Fibroblast of the aortic adventitia (primary cell): Measurements from ENCODE around the gene PAX5. TPM values are rescaled to one million over a fixed set of nuclear protein-coding genes. Genes with fewer than 3 reads are reported as not detected.

Experiments used
- DNase-seq: peaks from one replicate; pipeline ENCODE4 v3.0.0-alpha.2; 2010; ENCODE audit warnings: low read depth
- H3K4me3 ChIP-seq: 2 replicates; pipeline ENCODE4 v1.5.1; 2011; ENCODE audit warnings: low read depth, mild to moderate bottlenecking, control low read depth, low read length, moderate library complexity
- CTCF ChIP-seq: IDR thresholded peaks from 2 replicates; pipeline ENCODE4 v1.5.1; 2011; ENCODE audit warnings: mild to moderate bottlenecking, low read length, control low read depth, inconsistent platforms; ENCODE audit not compliant: insufficient read depth
- total RNA-seq: library from RNA; depleted of rRNA; stranded (reverse); fragments of >200 nt; gene quantifications from 2 replicates; pipeline ENCODE4 v1.2.3, GENCODE V29; 2012; ENCODE audit warnings: low replicate concordance

Gene PAX5
- total RNA-seq, 1 donor, result not detected

GRCh38 chr9:36831381-36832161 is 202.5 kb downstream of the PAX5 start:
- TF ChIP-seq CTCF, result no peak
- H3K4me3 ChIP-seq, result no peak overlapping the region
- DNase-seq, result no peak

- TF ChIP-seq CTCF, result no peak
- DNase-seq, result no peak
- no peak overlapping the region for H3K4me3 ChIP-seq
Observed at GRCh38 chr9:36828611-36829013, 205.5 kb downstream of the PAX5 start.

GRCh38 chr9:36827593-36827992 is 206.5 kb downstream of the PAX5 start:
- DNase-seq, result no peak
- no peak for TF ChIP-seq CTCF
- H3K4me3 ChIP-seq, result no peak overlapping the region

- no peak for DNase-seq
- TF ChIP-seq CTCF, result no peak
- no peak overlapping the region for H3K4me3 ChIP-seq
Observed at GRCh38 chr9:36826581-36826980, 207.5 kb downstream of the PAX5 start.

GRCh38 chr9:36825179-36825578 is 208.9 kb downstream of the PAX5 start:
- TF ChIP-seq CTCF, result no peak
- H3K4me3 ChIP-seq, result no peak overlapping the region
- no peak for DNase-seq

- no peak for DNase-seq
- H3K4me3 ChIP-seq, result no peak overlapping the region
- no peak for TF ChIP-seq CTCF
Observed at GRCh38 chr9:36823934-36824333, 210.1 kb downstream of the PAX5 start.

GRCh38 chr9:36823466-36823865 is 210.6 kb downstream of the PAX5 start:
- no peak for DNase-seq
- TF ChIP-seq CTCF, result no peak
- H3K4me3 ChIP-seq, result no peak overlapping the region
